HUES6 (cell line): ENCODE results near the gene FBXO48.
"Not testable (repeated sequence)": the region's sequence is repeated elsewhere in the genome, so short reads cannot be mapped to it uniquely, and the experiment has no call there.

Experiments used
- H3K27ac ChIP-seq: 2 replicates; pipeline ENCODE4 v1.7.0; 2013; ENCODE audit warnings: low read depth, mild to moderate bottlenecking, low read length, inconsistent platforms
- H3K27me3 ChIP-seq: 2 replicates; pipeline ENCODE4 v1.6.1; 2013; ENCODE audit warnings: low read length; ENCODE audit not compliant: control insufficient read depth, insufficient read depth
- H3K36me3 ChIP-seq: 2 replicates; pipeline ENCODE4 v1.6.1; 2013; ENCODE audit warnings: low read length; ENCODE audit not compliant: control insufficient read depth, insufficient read depth
- H3K4me1 ChIP-seq: 2 replicates; pipeline ENCODE4 v1.6.1; 2013; ENCODE audit warnings: low read length; ENCODE audit not compliant: control insufficient read depth, insufficient read depth
- H3K4me3 ChIP-seq: 2 replicates; pipeline ENCODE4 v1.5.1; 2013; ENCODE audit warnings: low read depth, low read length
- H3K9ac ChIP-seq: one replicate; pipeline ENCODE4 v1.6.1; 2013; ENCODE audit warnings: mild to moderate bottlenecking, low read length
- H3K9me3 ChIP-seq: 2 replicates; pipeline ENCODE4 v1.6.1; 2013; ENCODE audit warnings: low read depth, low read length; ENCODE audit not compliant: control insufficient read depth, insufficient read depth

FBXO48 gene

GRCh38 chr2:68453761-68454360 is 13.2 kb downstream of the FBXO48 start:
- Histone ChIP-seq H3K9me3 (no peaks in the 10 kb centered on the region), H3K36me3 (no peaks in the 10 kb centered on the region), H3K27ac (no peak overlapping the region), H3K4me3 (no peak overlapping the region), H3K27me3 (no peaks in the 10 kb centered on the region), H3K9ac (no peak overlapping the region), H3K4me1 (no peaks in the 10 kb centered on the region)

- Histone ChIP-seq H3K36me3 (no peaks in the 10 kb centered on the region), H3K4me3 (no peak overlapping the region), H3K9me3 (no peaks in the 10 kb centered on the region), H3K27ac (no peak overlapping the region), H3K4me1 (no peaks in the 10 kb centered on the region), H3K9ac (no peak overlapping the region), H3K27me3 (no peaks in the 10 kb centered on the region)
Measured at GRCh38 chr2:68452158-68452900, 14.8 kb downstream of the FBXO48 start.

GRCh38 chr2:68448671-68449653 is 18.1 kb downstream of the FBXO48 start:
- Histone ChIP-seq H3K36me3 (no peaks in the 10 kb centered on the region), H3K4me3 (no peak overlapping the region), H3K9me3 (no peaks in the 10 kb centered on the region), H3K9ac (no peak overlapping the region), H3K27ac (no peak overlapping the region), H3K27me3 (no peaks in the 10 kb centered on the region), H3K4me1 (no peaks in the 10 kb centered on the region)

- H3K36me3 ChIP-seq, result no peaks in the 10 kb centered on the region
- H3K4me1 ChIP-seq, result no peaks in the 10 kb centered on the region
- H3K9ac ChIP-seq, result no peak overlapping the region
- no peak overlapping the region for H3K4me3 ChIP-seq
- H3K27me3 ChIP-seq, result no peaks in the 10 kb centered on the region
- H3K27ac ChIP-seq, result no peak overlapping the region
- H3K9me3 ChIP-seq, result no peaks in the 10 kb centered on the region
Measured at GRCh38 chr2:68447118-68447517, 20.0 kb downstream of the FBXO48 start.

GRCh38 chr2:68446425-68446824 is 20.7 kb downstream of the FBXO48 start:
- H3K36me3 ChIP-seq, H3K27ac ChIP-seq, H3K4me1 ChIP-seq, H3K27me3 ChIP-seq, H3K9me3 ChIP-seq, H3K9ac ChIP-seq, H3K4me3 ChIP-seq: not testable (repeated sequence)

GRCh38 chr2:68441994-68442322 is 25.1 kb downstream of the FBXO48 start:
- Histone ChIP-seq H3K36me3 (no peaks in the 10 kb centered on the region), H3K4me3 (no peak overlapping the region), H3K27ac (no peak overlapping the region), H3K4me1 (peaks cover 2% of the 10 kb centered on the region; the same call in 1 of the 2 replicates), H3K9ac (no peak overlapping the region), H3K9me3 (no peaks in the 10 kb centered on the region), H3K27me3 (no peaks in the 10 kb centered on the region)

GRCh38 chr2:68441179-68441993 is 25.7 kb downstream of the FBXO48 start:
- H3K27ac ChIP-seq, result no peak overlapping the region
- no peaks in the 10 kb centered on the region for H3K36me3 ChIP-seq
- no peaks in the 10 kb centered on the region for H3K27me3 ChIP-seq
- H3K9ac ChIP-seq, result no peak overlapping the region
- no peak overlapping the region for H3K4me3 ChIP-seq
- H3K4me1 ChIP-seq, result peaks cover 2% of the 10 kb centered on the region; the same call in 1 of the 2 replicates
- no peaks in the 10 kb centered on the region for H3K9me3 ChIP-seq

- H3K27ac ChIP-seq, result no peak overlapping the region
Measured at GRCh38 chr2:68438455-68439303, 28.4 kb downstream of the FBXO48 start.

GRCh38 chr2:68436270-68436669 is 30.8 kb downstream of the FBXO48 start:
- H3K4me3 ChIP-seq, result no peak overlapping the region
- H3K27ac ChIP-seq, result no peak overlapping the region
- H3K9ac ChIP-seq, result no peak overlapping the region
- no peaks in the 10 kb centered on the region; the same call in 1 of the 2 replicates for H3K9me3 ChIP-seq
- H3K27me3 ChIP-seq, result no peaks in the 10 kb centered on the region
- H3K36me3 ChIP-seq, result no peaks in the 10 kb centered on the region
- no peaks in the 10 kb centered on the region for H3K4me1 ChIP-seq

More at GRCh38 chr2:68438455-68439303, 28.4 kb downstream of the FBXO48 start:
- Histone ChIP-seq H3K4me1 (peaks cover 2% of the 10 kb centered on the region; the same call in 1 of the 2 replicates), H3K27me3 (no peaks in the 10 kb centered on the region), H3K36me3 (no peaks in the 10 kb centered on the region), H3K9ac (no peak overlapping the region), H3K4me3 (no peak overlapping the region), H3K9me3 (no peaks in the 10 kb centered on the region)

GRCh38 chr2:68435615-68436014 is 31.5 kb downstream of the FBXO48 start:
- H3K4me1 ChIP-seq, result no peaks in the 10 kb centered on the region
- H3K4me3 ChIP-seq, result no peak overlapping the region
- no peak overlapping the region for H3K9ac ChIP-seq
- H3K27me3 ChIP-seq, result no peaks in the 10 kb centered on the region
- H3K36me3 ChIP-seq, result no peaks in the 10 kb centered on the region
- H3K9me3 ChIP-seq, result no peaks in the 10 kb centered on the region; the same call in 1 of the 2 replicates
- H3K27ac ChIP-seq, result no peak overlapping the region
